Ishikawa (cell line): ENCODE measurements around the gene EID1.

Experiments
- CEBPB ChIP-seq: IDR thresholded peaks from 2 replicates; pipeline ENCODE4 v1.6.1; 2012
- CREB1 ChIP-seq: IDR thresholded peaks from 2 replicates; pipeline ENCODE4 v1.6.1; 2012; ENCODE audit warnings: low read depth
- EGR1 ChIP-seq: IDR thresholded peaks from 2 replicates; pipeline ENCODE4 v1.6.1; 2012
- FOXM1 ChIP-seq: IDR thresholded peaks from 2 replicates; pipeline ENCODE4 v1.6.1; 2012; ENCODE audit warnings: low read depth, borderline replicate concordance
- MAX ChIP-seq: IDR thresholded peaks from 2 replicates; pipeline ENCODE4 v1.6.1; 2012
- NFIC ChIP-seq: IDR thresholded peaks from 2 replicates; pipeline ENCODE4 v1.6.1; 2012
- REST ChIP-seq: IDR thresholded peaks from 2 replicates; pipeline ENCODE4 v1.6.1; 2012; ENCODE audit warnings: low read depth, mild to moderate bottlenecking
- TAF1 ChIP-seq: IDR thresholded peaks from 2 replicates; pipeline ENCODE4 v1.6.1; 2012; ENCODE audit warnings: low read depth, mild to moderate bottlenecking
- TCF12 ChIP-seq: IDR thresholded peaks from 2 replicates; pipeline ENCODE4 v1.6.1; 2012; ENCODE audit warnings: low read depth
- TEAD4 ChIP-seq: IDR thresholded peaks from 2 replicates; pipeline ENCODE4 v1.6.1; 2012
- YY1 ChIP-seq: IDR thresholded peaks from 2 replicates; pipeline ENCODE4 v1.6.1; 2012; ENCODE audit warnings: low read depth

- no peak for TF ChIP-seq FOXM1
- TF ChIP-seq YY1, result no peak
- no peak for TF ChIP-seq NFIC
- TF ChIP-seq MAX, result no peak
- no peak for TF ChIP-seq TEAD4
- TF ChIP-seq REST, result no peak
- TF ChIP-seq EGR1, result no peak
- TF ChIP-seq CEBPB, result no peak
- TF ChIP-seq CREB1, result no peak
- no peak for TF ChIP-seq TCF12
- no peak for TF ChIP-seq TAF1
Observed at GRCh38 chr15:48845123-48845522, 32.8 kb upstream of the EID1 start.
